ENCODE measurements around the gene STN1.

STN1 gene

GRCh38 chr10:103932271-103932670 is 14.3 kb upstream of the STN1 start:
- no peak for TF ChIP-seq CTCF (IDR thresholded peaks at IDR 0.05; ENCODE audit: control extremely low read depth, extremely low read depth, low read depth, missing control alignments)
- POLR2A ChIA-PET = no interaction called here
- CTCF ChIA-PET = interaction anchor here (0.7 to 1.5 kb wide), 3 partner anchors 9 to 10 kb away, joined by 3 to 4 read pairs (median 3); no protein-coding TSS in a partner anchor
- DNase-seq (ENCODE audit: extremely low spot score) = no peak

DNA sequence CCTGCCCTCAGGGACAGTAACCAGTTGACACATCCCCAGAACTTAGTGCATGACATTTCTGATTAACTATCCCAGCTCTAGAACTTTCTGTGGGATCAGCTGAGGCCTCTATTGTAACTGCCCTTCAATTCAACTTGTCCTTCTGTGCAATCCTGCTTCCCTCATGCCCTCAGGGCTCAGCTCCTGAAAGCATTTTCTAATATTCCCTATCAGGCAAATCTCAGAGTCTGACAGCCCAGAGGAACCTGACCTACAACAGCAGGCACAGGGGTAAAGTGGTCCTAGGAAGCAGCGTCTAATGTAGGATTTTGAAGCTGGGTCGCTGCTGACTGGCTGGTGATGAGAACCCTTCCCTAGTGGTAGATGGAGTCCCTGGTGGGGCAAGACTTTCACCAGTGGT is 13.6 kb upstream of the STN1 start:
- CTCF ChIA-PET = interaction anchor here (1.2 to 1.5 kb wide), 2 partner anchors 10 kb away, joined by 3 to 4 read pairs; no protein-coding TSS in a partner anchor
- POLR2A ChIA-PET = no interaction called here
- DNase-seq (ENCODE audit: extremely low spot score) = no peak
- TF ChIP-seq CTCF (IDR thresholded peaks at IDR 0.05; ENCODE audit: control extremely low read depth, extremely low read depth, low read depth, missing control alignments) = no peak

- ChIA-PET POLR2A (interaction anchor here (0.6 kb wide), 1 partner anchor 33 kb away, joined by 7 read pairs; no protein-coding TSS in a partner anchor), CTCF (interaction anchor here (1.2 to 2.3 kb wide), 2 partner anchors 10 to 43 kb away, joined by 4 to 5 read pairs; no protein-coding TSS in a partner anchor)
- DNase-seq (ENCODE audit: extremely low spot score) = no peak
- no peak for TF ChIP-seq CTCF (IDR thresholded peaks at IDR 0.05; ENCODE audit: control extremely low read depth, extremely low read depth, low read depth, missing control alignments)
These were observed 12.9 kb upstream of the STN1 start for GRCh38 chr10:103930881-103931280.

DNA sequence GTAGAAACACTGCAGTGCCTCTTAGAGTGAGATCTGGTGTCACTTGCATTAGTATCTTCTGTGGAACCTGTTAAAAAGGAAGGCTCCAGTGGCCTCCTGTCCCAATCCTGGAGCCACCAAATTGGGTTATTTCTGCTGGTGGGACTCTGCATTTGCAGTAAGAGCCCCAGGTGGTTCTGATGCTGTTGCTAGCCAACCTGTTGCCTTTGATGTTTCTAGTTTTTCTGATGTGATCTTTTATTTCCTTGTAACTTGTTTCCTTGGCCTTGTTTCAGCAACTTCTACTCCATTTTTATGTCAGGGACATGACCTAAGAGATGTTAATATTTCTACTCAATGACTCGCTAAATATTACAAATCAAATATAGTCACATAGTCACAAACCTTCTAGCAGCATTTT is 12.5 kb upstream of the STN1 start:
- ChIA-PET CTCF (interaction anchor here (2.3 kb wide), 1 partner anchor 42 kb away, joined by 5 read pairs; no protein-coding TSS in a partner anchor), POLR2A (interaction anchor here (0.6 kb wide), 1 partner anchor 33 kb away, joined by 7 read pairs; no protein-coding TSS in a partner anchor)
- TF ChIP-seq CTCF (IDR thresholded peaks at IDR 0.05; ENCODE audit: control extremely low read depth, extremely low read depth, low read depth, missing control alignments) = no peak
- DNase-seq (ENCODE audit: extremely low spot score) = no peak

DNA sequence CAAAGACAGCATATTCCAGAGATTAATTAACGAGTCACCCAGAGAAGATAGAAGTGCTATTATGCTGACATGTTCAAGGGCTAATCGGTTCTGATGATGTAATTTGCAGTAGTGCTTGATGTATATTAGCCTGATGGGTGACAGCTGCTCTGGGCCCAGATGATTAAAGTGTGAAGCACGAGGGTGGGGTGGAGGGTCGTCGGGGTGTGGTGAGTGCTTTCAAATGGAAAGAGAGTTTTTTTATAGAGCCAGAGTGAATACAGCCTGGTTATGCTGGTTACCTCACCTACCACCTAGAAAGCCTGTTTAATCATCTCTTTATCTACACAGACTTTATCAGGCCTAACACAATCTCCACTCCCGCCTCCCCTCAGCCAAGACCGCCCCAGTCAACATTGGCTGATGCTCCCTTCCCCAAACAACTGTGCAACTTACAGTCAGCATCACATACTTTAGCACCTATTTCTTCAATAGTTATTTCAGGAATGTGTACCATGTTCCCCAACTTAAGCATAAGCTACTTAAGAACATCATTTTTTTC is 11.5 kb upstream of the STN1 start:
- TF ChIP-seq CTCF (IDR thresholded peaks at IDR 0.05; ENCODE audit: control extremely low read depth, extremely low read depth, low read depth, missing control alignments) = no peak
- DNase-seq (ENCODE audit: extremely low spot score) = no peak
- CTCF ChIA-PET = interaction anchor here (1.6 to 2.3 kb wide), 2 partner anchors 12 to 41 kb away, joined by 3 to 5 read pairs; partner anchors contain the start of gene STN1
- POLR2A ChIA-PET = no interaction called here

DNA sequence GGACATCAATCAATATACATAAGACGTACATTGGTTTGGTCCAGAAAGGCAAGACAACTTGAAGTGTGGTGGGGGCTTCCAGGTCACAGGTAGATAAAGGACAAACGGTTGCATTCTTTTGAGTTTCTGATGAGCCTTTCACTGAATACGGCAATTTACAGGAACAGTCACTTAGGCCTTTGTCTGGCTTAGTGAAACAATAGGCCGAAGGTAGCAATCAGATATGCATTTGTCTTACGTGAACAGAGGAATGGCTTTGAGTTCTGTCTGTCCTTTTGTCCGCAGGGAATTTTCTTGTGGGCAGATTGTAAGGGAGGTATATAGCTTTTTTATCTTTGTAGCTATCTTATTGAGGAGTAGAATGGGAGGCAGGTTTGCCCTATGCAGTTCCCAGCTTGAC is 10.8 kb upstream of the STN1 start:
- POLR2A ChIA-PET = interaction anchor here (0.6 kb wide), 1 partner anchor 267 kb away, joined by 3 read pairs; no protein-coding TSS in a partner anchor
- DNase-seq (ENCODE audit: extremely low spot score) = no peak
- no peak for TF ChIP-seq CTCF (IDR thresholded peaks at IDR 0.05; ENCODE audit: control extremely low read depth, extremely low read depth, low read depth, missing control alignments)
- CTCF ChIA-PET = interaction anchor here (1.6 to 2.3 kb wide), 3 partner anchors 11 to 41 kb away, joined by 3 to 5 read pairs (median 3); partner anchors contain the start of gene STN1
